DOHH2 (cell line): ENCODE data around the gene GTF3C6.

Experiments used
- H3F3A ChIP-seq: fragments of 200-600 bp; sonication (generic), shearing (Covaris generic); 2 replicates; pipeline ENCODE4 v1.6.0; 2016; ENCODE audit warnings: antibody characterized with exemption, mild to moderate bottlenecking; ENCODE audit not compliant: control insufficient read depth, insufficient read depth
- H3K27ac ChIP-seq: fragments of 200-600 bp; sonication (generic); 2 replicates; pipeline ENCODE4 v1.5.1; 2014; ENCODE audit warnings: low read depth, mild to moderate bottlenecking, low read length, moderate library complexity
- H3K27me3 ChIP-seq: fragments of 200-600 bp; sonication (generic); 2 replicates; pipeline ENCODE4 v1.6.1; 2014; ENCODE audit warnings: mild to moderate bottlenecking, low read length, mixed read lengths; ENCODE audit not compliant: control insufficient read depth
- H3K36me3 ChIP-seq: fragments of 200-600 bp; sonication (generic); 2 replicates; pipeline ENCODE4 v1.6.1; 2014; ENCODE audit warnings: mild to moderate bottlenecking, low read length, moderate library complexity, mixed read lengths; ENCODE audit not compliant: control insufficient read depth
- H3K4me1 ChIP-seq: fragments of 200-600 bp; sonication (generic); 2 replicates; pipeline ENCODE4 v1.6.1; 2014; ENCODE audit warnings: mild to moderate bottlenecking, low read length, mixed read lengths; ENCODE audit not compliant: control insufficient read depth
- H3K4me2 ChIP-seq: fragments of 200-600 bp; sonication (generic); 2 replicates; pipeline ENCODE4 v1.6.0; 2014; ENCODE audit warnings: mild to moderate bottlenecking, low read length, moderate library complexity
- H3K4me3 ChIP-seq: fragments of 200-600 bp; sonication (generic); 2 replicates; pipeline ENCODE4 v1.5.1; 2014; ENCODE audit warnings: mild to moderate bottlenecking, low read length, mixed read lengths
- H3K79me2 ChIP-seq: fragments of 200-600 bp; sonication (generic); 2 replicates; pipeline ENCODE4 v1.6.1; 2014; ENCODE audit warnings: mild to moderate bottlenecking, low read length, mixed read lengths; ENCODE audit not compliant: control insufficient read depth
- H3K9me2 ChIP-seq: fragments of 200-600 bp; sonication (generic); replicated peaks from 2 replicates; pipeline ENCODE4 v1.6.1; 2014; ENCODE audit warnings: mild to moderate bottlenecking, low read length, mixed read lengths; ENCODE audit not compliant: control insufficient read depth
- H3K9me3 ChIP-seq: fragments of 200-600 bp; sonication (generic); 2 replicates; pipeline ENCODE4 v1.6.1; 2014; ENCODE audit warnings: antibody characterized with exemption, low read length, mixed read lengths; ENCODE audit not compliant: control insufficient read depth, insufficient read depth
- H4K20me1 ChIP-seq: fragments of 200-600 bp; sonication (generic); 2 replicates; pipeline ENCODE4 v1.6.0; 2014; ENCODE audit warnings: low read depth, mild to moderate bottlenecking, antibody characterized with exemption, low read length, moderate library complexity; ENCODE audit not compliant: control insufficient read depth, insufficient read depth
- CTCF ChIP-seq: fragments of 200-600 bp; sonication (generic); IDR thresholded peaks from one replicate; pipeline ENCODE4 v1.5.1; 2014; ENCODE audit warnings: antibody characterized with exemption, mild to moderate bottlenecking, low read depth, low read length; ENCODE audit not compliant: poor library complexity, severe bottlenecking
- EZH2phosphoT487 ChIP-seq: fragments of 200-600 bp; sonication (generic); IDR thresholded peaks from 2 replicates; pipeline ENCODE4 v1.6.1; 2017; ENCODE audit warnings: borderline replicate concordance, mild to moderate bottlenecking, antibody characterized with exemption, low read length, moderate library complexity, mixed read lengths

The GTF3C6 gene

GRCh38 chr6:110979565-110980101 lies 21.1 kb downstream of the GTF3C6 start:
- peaks cover 54% of the 10 kb centered on the region for H3K79me2 ChIP-seq
- H3K4me1 ChIP-seq = peaks cover 23% of the 10 kb centered on the region
- no peaks in the 10 kb centered on the region for H3K27me3 ChIP-seq
- H3F3A ChIP-seq = peaks cover 6% of the 10 kb centered on the region; the same call in 1 of the 2 replicates
- H3K4me2 ChIP-seq = no peak overlapping the region
- peaks cover 13% of the 10 kb centered on the region for H3K36me3 ChIP-seq
- no peak overlapping the region for H3K27ac ChIP-seq
- TF ChIP-seq EZH2phosphoT487 (no peak), CTCF (no peak)
- H3K9me3 ChIP-seq = no peaks in the 10 kb centered on the region
- H4K20me1 ChIP-seq = no peaks in the 10 kb centered on the region; the same call in 1 of the 2 replicates
- no peaks in the 10 kb centered on the region for H3K9me2 ChIP-seq
- no peak overlapping the region for H3K4me3 ChIP-seq

GRCh38 chr6:110980227-110980626 lies 21.7 kb downstream of the GTF3C6 start:
- TF ChIP-seq EZH2phosphoT487 (no peak), CTCF (no peak)
- H3K4me3 ChIP-seq = no peak overlapping the region; the same call in 1 of the 2 replicates
- no peaks in the 10 kb centered on the region for H3K27me3 ChIP-seq
- H3K9me2 ChIP-seq = no peaks in the 10 kb centered on the region
- H3F3A ChIP-seq = peaks cover 6% of the 10 kb centered on the region; the same call in 1 of the 2 replicates
- peaks cover 19% of the 10 kb centered on the region for H3K36me3 ChIP-seq
- H4K20me1 ChIP-seq = no peaks in the 10 kb centered on the region; the same call in 1 of the 2 replicates
- no peak overlapping the region for H3K27ac ChIP-seq
- H3K9me3 ChIP-seq = no peaks in the 10 kb centered on the region
- peaks cover 23% of the 10 kb centered on the region for H3K4me1 ChIP-seq
- peaks cover 60% of the 10 kb centered on the region for H3K79me2 ChIP-seq
- H3K4me2 ChIP-seq = peak overlapping the region; percentile 82; the same call in 1 of the 2 replicates

- Histone ChIP-seq H3K27me3 (no peaks in the 10 kb centered on the region), H3K4me2 (peak overlapping the region; percentile 82), H3K36me3 (peaks cover 23% of the 10 kb centered on the region), H3K4me1 (peaks cover 23% of the 10 kb centered on the region), H3K9me3 (no peaks in the 10 kb centered on the region), H3F3A (peaks cover 6% of the 10 kb centered on the region; the same call in 1 of the 2 replicates), H3K9me2 (no peaks in the 10 kb centered on the region), H3K79me2 (peaks cover 64% of the 10 kb centered on the region), H3K4me3 (peak overlapping the region; percentile 97), H3K27ac (no peak overlapping the region), H4K20me1 (no peaks in the 10 kb centered on the region; the same call in 1 of the 2 replicates)
- TF ChIP-seq CTCF (no peak), EZH2phosphoT487 (no peak)
Measured at GRCh38 chr6:110980648-110981047, 22.1 kb downstream of the GTF3C6 start.
